Sigmoid colon (tissue), 7 donors: ENCODE data around the gene RING1. TPM values are rescaled to one million over a fixed set of nuclear protein-coding genes. Genes with fewer than 3 reads are reported as not detected.

Experiments
- DNase-seq: peaks from one replicate; pipeline ENCODE4 v3.0.0-alpha.2; 2019
- H3K27ac ChIP-seq, 4 donors: fragments of 200-600 bp; sonication (generic); one replicate each; pipeline ENCODE4 v1.5.1; 2016 to 2019; ENCODE audit warnings: mild to moderate bottlenecking in 1 of 4
- H3K27me3 ChIP-seq, 3 donors: fragments of 200-600 bp; sonication (generic); one replicate each; pipeline ENCODE4 v1.5.1; 2019; ENCODE audit warnings: mild to moderate bottlenecking in 1 of 3
- H3K36me3 ChIP-seq, 4 donors: fragments of 200-600 bp; sonication (generic); one replicate each; pipeline ENCODE4 v1.5.1; 2016 to 2019
- H3K4me1 ChIP-seq, 4 donors: fragments of 200-600 bp; sonication (generic); one replicate each; pipeline ENCODE4 v1.5.1; 2017 to 2019
- H3K4me3 ChIP-seq, 4 donors: fragments of 200-600 bp; sonication (generic); one replicate each; pipeline ENCODE4 v1.5.1; 2017 to 2019; ENCODE audit warnings: mild to moderate bottlenecking in 2 of 4, moderate library complexity in 1 of 4
- H3K9me3 ChIP-seq, 4 donors: fragments of 200-600 bp in 3 of 4; sonication (generic) in 3 of 4; one replicate each; pipeline versions ENCODE4 v1.5.1 to v1.6.1; 2013 to 2019
- CTCF ChIP-seq, 4 experiments: fragments of 450-650 bp in 3 of 4; fragments of 200-600 bp in 1 of 4; IDR thresholded peaks; one replicate each; pipeline ENCODE4 v1.5.1; 2016 to 2019; ENCODE audit warnings: antibody characterized with exemption in 4 of 4, mild to moderate bottlenecking in 3 of 4, moderate library complexity in 2 of 4
- EP300 ChIP-seq, 4 donors: sonication (generic); formaldehyde crosslinking; IDR thresholded peaks; one replicate each; pipeline ENCODE4 v1.6.1; 2017; ENCODE audit warnings: antibody characterized with exemption in 4 of 4
- POLR2A ChIP-seq, 2 donors: fragments of 450-650 bp; IDR thresholded peaks; one replicate each; pipeline ENCODE4 v1.6.1; 2016; ENCODE audit warnings: antibody characterized with exemption in 2 of 2, mild to moderate bottlenecking in 2 of 2, moderate library complexity in 2 of 2
- POLR2AphosphoS5 ChIP-seq, 4 donors: sonication (generic); formaldehyde crosslinking; IDR thresholded peaks; one replicate each; pipeline ENCODE4 v1.6.1; 2017; ENCODE audit warnings: antibody characterized with exemption in 4 of 4
- WGBS, 2 donors: extraction: QIAGEN DNeasy Blood & Tissue Kit; methylation state at CpG; one replicate each; pipeline ENCODE4 v1.1.7; 2013; 5-methylcytosine and 5-hydroxymethylcytosine counted together
- intact Hi-C: fragments of 100-400 bp; cut with DNase I; formaldehyde crosslinking; loops from one replicate; pipeline ENCODE4 v1.15.1; 2023
- polyA plus RNA-seq, 3 donors: library from polyadenylated mRNA; stranded (reverse); fragments of 200-250 nt; gene quantifications; one replicate each; pipeline ENCODE4 v1.2.3, GENCODE V29; 2013
- total RNA-seq, 4 donors: library from RNA; depleted of rRNA; stranded (reverse); fragments of >200 nt; gene quantifications; one replicate each; pipeline ENCODE4 v1.1.0, GENCODE V29; 2016
- donor health status: healthy with polysubstance abuse.
- donor health status: Bipolar disorder and iron deficiency.
- donor health status: healthy.

The RING1 gene
- total and polyA plus RNA-seq, 7 donors = 13.2 to 36.0 (median 18.1) TPM

- H3K27me3 ChIP-seq = no peaks in the 10 kb centered on the region
- no peak overlapping the region for H3K4me3 ChIP-seq
- H3K9me3 ChIP-seq = no peaks in the 10 kb centered on the region
- intact Hi-C loops = no loop called here
- 83 to 88% methylated on average over 19 of the region's 19 CpGs for WGBS, 2 donors
- H3K27ac ChIP-seq = no peak overlapping the region
- no peak for DNase-seq
- no peak for TF ChIP-seq CTCF (IDR thresholded peaks at IDR 0.05)
- no peak for TF ChIP-seq POLR2AphosphoS5 (IDR thresholded peaks at IDR 0.05)
- no peak for TF ChIP-seq POLR2A (IDR thresholded peaks at IDR 0.05)
- TF ChIP-seq EP300 (IDR thresholded peaks at IDR 0.05) = no peak
- H3K36me3 ChIP-seq = no peaks in the 10 kb centered on the region
- H3K4me1 ChIP-seq = no peaks in the 10 kb centered on the region
Observed at GRCh38 chr6:33177552-33178446, 30.5 kb upstream of the RING1 start.

DNA sequence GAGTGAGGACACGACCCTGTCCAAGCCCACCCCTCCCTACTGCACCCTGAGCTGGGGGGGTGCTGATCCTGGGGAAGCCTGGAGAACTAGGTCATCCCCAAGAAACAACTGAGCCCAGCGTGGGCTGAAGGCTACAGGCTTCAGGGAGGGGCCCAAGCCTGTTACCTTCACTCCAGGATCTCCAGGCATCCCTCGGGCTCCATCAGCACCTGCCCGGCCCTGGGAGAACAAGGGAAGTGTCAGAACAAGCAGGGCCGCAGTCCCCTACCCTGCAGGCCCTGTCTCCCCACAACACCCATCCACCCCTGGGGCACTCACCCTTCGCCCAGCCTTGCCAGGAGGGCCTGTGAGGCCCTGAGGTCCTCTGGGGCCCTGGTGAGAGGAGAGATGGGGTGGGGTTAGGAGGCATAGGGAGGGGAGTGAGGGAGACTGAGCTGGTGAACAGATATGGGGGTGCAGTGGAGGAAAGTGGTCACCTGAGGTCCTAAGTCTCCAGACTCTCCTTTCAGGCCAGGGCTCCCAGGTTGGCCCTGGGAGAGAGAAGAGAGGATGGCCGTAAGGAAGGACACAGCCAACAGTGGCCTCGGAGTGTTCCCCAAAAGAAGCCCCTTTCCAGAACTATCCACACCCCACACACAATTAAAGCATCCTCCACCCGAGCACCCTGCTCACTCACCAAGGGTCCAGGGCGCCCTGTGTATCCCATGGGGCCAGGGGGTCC lies 29.4 kb upstream of the RING1 start:
- 83 to 85% methylated on average over 10 of the region's 10 CpGs for WGBS, 2 donors
- Histone ChIP-seq H3K9me3 (no peaks in the 10 kb centered on the region), H3K27me3 (no peaks in the 10 kb centered on the region), H3K4me3 (no peak overlapping the region), H3K27ac (no peak overlapping the region), H3K4me1 (no peaks in the 10 kb centered on the region), H3K36me3 (no peaks in the 10 kb centered on the region)
- intact Hi-C loops = no loop called here
- DNase-seq = no peak
- TF ChIP-seq EP300 (IDR thresholded peaks at IDR 0.05) (no peak), POLR2AphosphoS5 (IDR thresholded peaks at IDR 0.05) (no peak), POLR2A (IDR thresholded peaks at IDR 0.05) (no peak), CTCF (IDR thresholded peaks at IDR 0.05) (no peak)

DNA sequence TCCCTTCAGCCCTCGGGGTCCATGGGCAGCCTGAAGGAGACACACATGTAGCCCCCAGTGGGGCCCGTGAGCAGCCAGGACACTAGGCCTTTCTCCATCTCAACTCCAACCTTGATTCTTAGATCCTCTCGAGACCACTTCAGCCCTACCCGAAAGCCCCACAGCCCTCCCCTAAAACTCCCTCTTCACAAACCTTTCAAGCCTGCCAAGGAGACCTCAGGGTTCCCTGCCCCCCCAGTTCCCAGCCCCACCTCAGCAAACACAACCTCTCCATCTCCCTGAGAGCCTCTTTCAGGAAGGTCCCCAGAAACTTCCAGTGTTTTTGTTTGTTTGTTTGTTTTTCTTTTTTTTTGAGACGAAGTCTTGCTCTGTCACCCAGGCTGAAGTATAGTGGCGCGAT lies 27.2 kb upstream of the RING1 start:
- 87 to 89% methylated on average over 7 of the region's 7 CpGs for WGBS, 2 donors
- TF ChIP-seq CTCF (IDR thresholded peaks at IDR 0.05) = no peak
- TF ChIP-seq POLR2A (IDR thresholded peaks at IDR 0.05) = no peak
- no peak for TF ChIP-seq POLR2AphosphoS5 (IDR thresholded peaks at IDR 0.05)
- Histone ChIP-seq H3K27me3 (no peaks in the 10 kb centered on the region), H3K36me3 (no peaks in the 10 kb centered on the region), H3K4me3 (no peak overlapping the region), H3K4me1 (no peaks in the 10 kb centered on the region), H3K27ac (no peak overlapping the region), H3K9me3 (no peaks in the 10 kb centered on the region)
- intact Hi-C loops = no loop called here
- no peak for DNase-seq

DNA sequence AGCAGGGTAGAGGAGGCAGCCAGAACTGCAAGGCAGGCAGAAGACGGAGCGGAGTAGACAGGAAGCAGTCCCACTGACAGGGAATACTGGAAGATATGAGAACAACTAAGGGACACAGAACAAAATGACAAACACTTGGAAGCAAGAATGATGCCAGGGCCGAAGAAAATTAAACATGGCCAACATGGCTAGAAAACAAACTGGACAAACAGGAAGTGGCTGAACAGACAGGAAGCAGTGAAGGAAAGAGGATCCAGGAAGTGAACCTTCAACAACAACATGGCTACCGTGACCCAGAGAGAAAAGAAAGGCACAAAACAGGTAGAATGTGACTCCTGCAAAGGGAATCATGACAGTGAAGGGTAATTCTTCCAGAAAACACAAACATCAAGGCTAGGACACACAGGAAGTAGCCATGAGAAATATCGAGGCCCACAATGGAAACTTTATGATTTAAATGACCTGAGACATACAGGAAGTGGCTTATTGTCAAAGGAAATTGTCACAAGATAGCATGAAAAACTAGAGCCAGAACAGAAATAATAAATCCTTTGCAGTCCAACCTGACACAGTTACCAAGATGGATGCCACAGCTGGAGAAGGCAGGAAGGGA lies 25.1 kb upstream of the RING1 start:
- 73 to 81% methylated on average over 5 of the region's 5 CpGs for WGBS, 2 donors
- no peak for DNase-seq
- TF ChIP-seq EP300 (IDR thresholded peaks at IDR 0.05) = no peak
- no peak for TF ChIP-seq POLR2A (IDR thresholded peaks at IDR 0.05)
- TF ChIP-seq POLR2AphosphoS5 (IDR thresholded peaks at IDR 0.05) = no peak
- no peak for TF ChIP-seq CTCF (IDR thresholded peaks at IDR 0.05)
- Histone ChIP-seq H3K9me3 (no peaks in the 10 kb centered on the region), H3K4me1 (no peaks in the 10 kb centered on the region), H3K4me3 (no peak overlapping the region), H3K27ac (no peak overlapping the region), H3K27me3 (no peaks in the 10 kb centered on the region), H3K36me3 (no peaks in the 10 kb centered on the region)
- intact Hi-C loops = no loop called here
